HG02938 (cell line): ENCODE measurements around the gene NIF3L1.
"Not testable (repeated sequence)": the region's sequence is repeated elsewhere in the genome, so short reads cannot be mapped to it uniquely, and the experiment has no call there.

ENCODE experiments used
- ATAC-seq: cut with Tn5 transposase; IDR thresholded peaks from one replicate; pipeline ENCODE4 v1.9.1; 2021; ENCODE audit warnings: mild to moderate bottlenecking, moderate library complexity; ENCODE audit not compliant: unreplicated experiment

NIF3L1 gene

GRCh38 chr2:200869014-200869413 is 20.2 kb upstream of the NIF3L1 start:
- ATAC-seq = no peak

- ATAC-seq = no peak
These were observed 18.0 kb upstream of the NIF3L1 start for GRCh38 chr2:200871151-200871550.

GRCh38 chr2:200873560-200873959 is 15.6 kb upstream of the NIF3L1 start:
- ATAC-seq = no peak

DNA sequence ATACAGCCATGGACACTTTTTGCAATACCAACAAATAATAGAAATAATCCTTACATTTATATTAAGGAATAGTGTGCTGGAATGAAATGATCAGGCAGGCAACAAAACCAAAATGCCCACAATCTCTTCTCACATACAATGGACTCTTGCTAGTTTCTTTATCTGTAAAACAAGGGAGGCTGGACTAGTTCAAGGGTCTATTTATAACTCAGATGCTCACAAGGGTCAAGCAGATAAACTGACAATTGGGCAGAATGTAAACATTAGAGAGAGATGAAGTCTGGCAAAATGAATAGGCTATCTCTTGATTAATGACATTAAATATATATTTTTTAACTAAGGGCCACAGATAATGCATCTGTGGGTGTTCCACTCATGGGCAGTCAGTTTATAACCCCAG is 11.7 kb upstream of the NIF3L1 start:
- ATAC-seq = no peak

DNA sequence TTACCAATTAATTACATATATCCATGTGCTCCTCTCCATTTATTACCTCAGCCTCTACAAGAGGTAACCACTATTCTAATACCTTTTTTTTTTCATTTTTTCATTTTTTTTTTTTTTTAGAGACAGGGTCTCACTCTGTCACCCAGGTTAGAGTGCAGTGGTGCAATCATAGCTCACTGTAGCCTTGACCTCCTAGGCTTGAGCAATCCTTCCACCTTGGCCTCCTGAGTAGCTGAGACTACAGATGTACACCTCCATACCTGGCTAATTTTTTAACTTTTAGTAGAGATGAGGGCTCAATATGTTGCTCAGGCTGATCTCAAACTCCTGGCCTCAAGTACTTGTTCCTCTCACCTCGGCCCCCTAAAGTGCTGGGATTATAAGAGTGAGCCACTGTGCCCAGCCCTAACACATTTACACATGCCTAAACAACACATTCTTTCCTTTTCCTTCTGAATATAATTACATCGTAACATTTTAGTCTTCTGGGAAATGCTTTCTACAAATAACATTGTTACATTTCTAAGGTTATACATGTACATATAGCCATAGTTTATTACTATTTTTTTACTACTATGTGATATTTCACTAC is 10.8 kb upstream of the NIF3L1 start:
- ATAC-seq = no peak

DNA sequence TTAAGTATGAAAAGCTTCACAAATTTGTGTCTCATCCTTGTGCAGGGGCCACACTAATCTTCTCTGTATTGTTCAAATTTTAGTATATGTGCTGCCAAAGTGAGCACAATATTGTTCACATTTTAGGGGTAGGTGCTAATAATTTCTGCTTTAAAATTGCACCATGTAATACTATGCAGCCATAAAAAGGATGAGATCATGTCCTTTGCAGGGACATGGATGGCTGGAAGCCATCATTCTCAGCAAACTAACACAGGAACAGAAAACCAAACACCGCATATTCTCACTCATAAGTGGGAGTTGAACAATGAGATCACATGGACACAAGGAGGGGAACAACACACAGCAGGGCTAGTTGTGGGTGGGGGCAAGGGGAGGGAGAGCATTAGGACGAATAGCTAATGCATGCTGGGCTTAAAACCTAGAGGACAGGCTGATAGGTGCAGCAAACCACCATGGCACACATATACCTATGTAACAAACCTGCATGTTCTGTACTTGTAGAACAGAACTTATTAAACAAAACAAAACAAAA is 7.4 kb upstream of the NIF3L1 start:
- not testable (repeated sequence) for ATAC-seq

DNA sequence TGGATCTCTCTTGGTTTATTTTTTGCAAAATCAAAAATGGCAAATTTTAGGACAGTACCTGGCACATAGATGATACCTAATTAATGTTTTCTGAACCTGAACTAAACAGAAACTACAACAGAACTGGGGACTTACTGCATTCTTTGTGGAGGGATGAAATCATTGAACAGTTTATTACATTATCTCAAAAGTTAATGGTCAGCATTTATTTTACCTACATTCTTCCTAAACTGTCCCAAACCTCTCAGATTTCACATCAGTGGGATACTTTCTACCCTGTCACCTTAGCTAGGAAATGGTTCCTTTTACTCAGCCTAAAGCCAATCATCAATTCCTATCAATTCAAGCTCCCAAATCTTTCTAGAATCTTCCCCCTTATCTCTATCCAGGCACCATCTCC is 10.3 kb downstream of the NIF3L1 start:
- ATAC-seq = no peak

DNA sequence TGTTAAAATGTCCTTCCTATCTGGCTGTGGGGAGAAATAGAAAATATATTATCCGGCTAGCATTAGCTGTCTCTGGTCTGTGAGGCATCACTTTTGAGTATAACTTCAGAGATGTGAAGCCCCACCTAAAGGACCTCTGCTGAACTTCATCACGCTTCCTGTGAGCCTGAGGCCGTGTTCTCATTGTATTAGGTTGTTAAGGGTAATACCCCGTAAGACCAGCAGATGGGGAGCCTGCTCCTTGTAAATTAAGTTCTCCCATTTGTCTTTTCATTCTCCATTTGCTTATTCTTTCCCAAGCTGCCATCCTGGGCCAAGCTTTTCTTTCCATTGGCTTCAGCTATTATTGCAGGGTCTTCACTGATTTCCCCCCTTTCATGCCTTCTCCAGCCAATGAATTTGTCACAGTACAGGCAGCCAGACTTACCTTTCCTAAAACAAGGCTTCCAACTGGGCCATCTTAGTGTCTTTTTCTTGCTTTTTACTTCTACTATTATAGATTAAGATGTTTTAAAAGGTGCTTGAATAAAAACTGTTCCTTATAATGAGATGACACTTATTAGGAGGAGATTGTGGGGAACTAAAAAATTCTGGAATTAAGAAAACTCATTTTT is 12.4 kb downstream of the NIF3L1 start:
- ATAC-seq = peak; percentile 99

GRCh38 chr2:200905618-200906296 is 16.6 kb downstream of the NIF3L1 start:
- ATAC-seq = no peak

DNA sequence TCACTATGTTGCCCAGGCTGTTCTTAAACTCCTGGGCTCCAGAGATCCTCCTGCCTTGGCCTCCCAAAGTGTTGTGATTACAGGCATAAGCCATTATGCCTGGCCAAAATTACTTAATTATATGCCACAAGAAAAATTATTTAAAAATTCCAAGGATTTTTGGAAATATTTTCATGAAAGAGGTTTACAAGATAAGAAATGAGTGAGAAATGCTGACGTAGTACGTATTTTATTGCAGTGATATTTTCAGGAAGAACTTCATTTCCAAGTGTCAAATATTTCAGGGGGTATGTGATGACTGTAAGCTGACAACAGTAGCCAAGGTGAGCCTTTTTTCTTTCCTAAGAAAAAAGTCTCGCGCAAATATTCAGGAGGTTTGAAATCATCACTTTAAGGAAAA is 20.8 kb downstream of the NIF3L1 start:
- no peak for ATAC-seq

GRCh38 chr2:200913654-200914053 is 24.5 kb downstream of the NIF3L1 start:
- ATAC-seq = no peak

DNA sequence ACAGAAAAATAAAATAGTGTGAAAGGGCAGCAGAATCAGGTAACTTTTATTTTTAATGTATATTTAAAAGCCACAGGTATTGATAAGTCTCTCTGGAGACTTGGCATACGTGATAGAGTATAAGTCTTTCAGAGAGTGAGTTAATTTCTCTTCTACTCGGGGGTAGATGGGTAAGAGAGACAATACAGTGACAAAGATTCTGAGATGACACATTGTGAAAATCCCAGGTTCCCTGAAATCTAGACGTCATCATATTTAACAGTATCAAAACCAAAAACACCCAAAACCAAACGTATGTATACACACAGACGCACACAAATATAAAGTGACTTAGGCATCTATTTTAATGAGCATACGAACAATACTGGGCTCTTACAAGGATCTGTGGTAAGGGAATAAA is 33.3 kb downstream of the NIF3L1 start:
- no peak for ATAC-seq

DNA sequence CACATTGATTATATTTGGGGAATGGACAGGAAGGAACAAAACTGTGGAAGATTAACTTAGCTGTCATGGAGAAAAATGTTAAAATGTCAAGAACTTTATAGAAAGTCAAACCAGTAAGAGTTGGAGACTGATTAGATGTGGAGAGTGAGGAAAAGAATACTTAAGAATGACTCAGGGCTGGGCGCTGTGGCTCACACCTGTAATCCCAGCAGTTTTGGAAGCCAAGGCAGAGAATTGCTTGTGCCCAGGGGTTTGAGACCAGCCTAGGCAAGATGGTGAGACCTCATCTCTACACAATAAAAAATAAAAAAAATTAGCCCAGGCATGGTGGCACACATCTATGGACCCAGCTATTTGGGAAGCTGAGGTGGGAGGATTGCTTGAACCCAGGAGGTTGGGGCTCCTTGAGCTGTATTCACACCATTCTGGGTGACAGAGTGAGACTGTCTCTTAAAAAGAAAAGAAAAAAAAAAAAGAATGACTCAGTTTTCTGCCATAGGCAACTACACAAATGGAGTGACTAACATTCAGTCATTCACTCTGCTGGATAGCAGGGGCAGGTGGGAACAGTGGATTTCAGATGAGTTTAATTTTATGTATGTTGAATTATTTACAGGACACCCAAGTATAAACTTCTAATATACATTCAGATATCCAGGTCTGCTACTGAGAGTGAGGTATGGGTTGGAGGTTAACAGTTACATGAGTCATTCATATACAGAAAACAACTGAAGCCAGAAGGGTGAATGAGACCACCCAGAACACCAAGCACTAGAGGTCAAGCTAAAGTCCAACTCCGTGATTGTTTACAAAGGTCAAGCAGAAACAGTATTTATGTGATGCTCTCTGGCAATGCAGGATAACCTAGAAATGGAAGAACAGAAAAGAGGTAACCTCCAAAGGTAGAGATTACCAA is 40.4 kb downstream of the NIF3L1 start:
- ATAC-seq = no peak

GRCh38 chr2:200930947-200931626 is 41.9 kb downstream of the NIF3L1 start:
- ATAC-seq = no peak

GRCh38 chr2:200939832-200940231 is 50.7 kb downstream of the NIF3L1 start:
- ATAC-seq = no peak

- ATAC-seq = no peak
These were observed 54.4 kb downstream of the NIF3L1 start for GRCh38 chr2:200943527-200944105.

- ATAC-seq = no peak
These were observed 55.6 kb downstream of the NIF3L1 start for GRCh38 chr2:200944467-200945394.

DNA sequence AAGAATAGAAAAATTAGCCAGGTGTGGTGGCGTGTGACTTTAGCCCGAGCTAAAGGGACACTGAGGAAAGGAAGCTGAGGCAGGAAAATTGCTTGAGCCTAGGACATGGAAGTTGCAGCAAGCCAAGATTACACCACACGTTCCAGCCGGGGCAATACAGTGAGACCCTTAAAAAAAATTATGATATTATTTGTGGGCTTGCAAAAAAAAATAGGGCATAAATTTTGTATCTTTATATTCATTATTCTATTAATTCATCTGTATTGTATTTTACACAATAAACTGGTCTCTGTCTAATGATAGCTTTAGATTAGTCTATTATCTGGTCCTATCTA is 56.2 kb downstream of the NIF3L1 start:
- no peak for ATAC-seq

GRCh38 chr2:200950378-200950777 is 61.2 kb downstream of the NIF3L1 start:
- no peak for ATAC-seq
